Fibroblast of skin of right biceps (primary cell): Measurements from ENCODE around the gene TCF7L1.

ENCODE experiments used
- DNase-seq: peaks from one replicate; pipeline ENCODE4 v3.0.0-alpha.2; 2013

Gene TCF7L1

DNA sequence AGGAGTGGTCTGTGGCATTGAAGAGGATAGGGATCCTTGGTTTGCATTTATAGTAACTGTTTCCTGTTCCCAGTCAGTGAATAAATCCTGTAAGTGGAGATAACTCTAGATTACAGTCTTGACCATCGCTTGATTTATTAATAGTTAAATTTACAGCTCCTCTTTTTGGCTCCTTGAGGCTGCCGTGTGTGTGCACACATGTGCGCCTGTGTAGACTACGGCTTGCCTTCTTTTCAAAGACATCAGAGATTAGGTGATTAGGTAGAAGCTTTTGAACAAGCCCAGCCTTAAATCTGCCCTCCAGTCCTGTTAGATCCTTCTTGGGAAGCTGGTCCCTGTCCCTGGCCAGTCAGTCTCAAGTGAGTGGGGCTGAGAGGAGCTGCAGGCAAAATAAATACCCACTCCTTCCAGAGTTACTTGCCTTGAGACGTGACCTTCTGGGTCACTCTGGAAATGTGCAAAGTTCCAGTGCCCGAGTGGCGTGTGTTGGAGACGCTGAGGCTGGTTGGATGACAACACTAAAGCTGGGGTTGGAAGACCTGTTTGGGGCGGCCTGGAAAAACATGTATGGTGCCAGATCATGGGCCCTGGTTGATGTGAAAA, 32.0 kb downstream of the TCF7L1 start:
- DNase-seq, result no peak

DNA sequence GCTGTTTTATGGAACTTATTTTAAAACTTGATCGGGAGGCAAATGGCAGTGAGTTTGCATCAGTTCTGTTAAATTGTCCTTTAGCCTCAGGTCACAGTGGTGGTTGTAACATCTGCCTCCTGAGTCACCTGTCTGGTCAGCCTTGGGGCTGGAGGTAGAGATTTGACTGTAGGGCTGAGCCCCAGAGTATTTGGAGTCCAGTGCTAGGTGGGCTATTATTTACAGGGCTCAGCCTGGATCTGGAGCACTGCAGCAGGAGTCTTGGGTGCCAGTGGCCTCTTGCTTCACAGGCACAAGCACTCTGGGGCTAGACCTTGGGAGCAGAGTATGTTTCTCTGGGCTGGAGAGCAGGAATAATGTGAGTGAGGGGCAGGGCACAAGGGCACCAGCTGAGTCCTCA, 32.8 kb downstream of the TCF7L1 start:
- no peak for DNase-seq

GRCh38 chr2:85167479-85167878, 34.3 kb downstream of the TCF7L1 start:
- no peak for DNase-seq

DNA sequence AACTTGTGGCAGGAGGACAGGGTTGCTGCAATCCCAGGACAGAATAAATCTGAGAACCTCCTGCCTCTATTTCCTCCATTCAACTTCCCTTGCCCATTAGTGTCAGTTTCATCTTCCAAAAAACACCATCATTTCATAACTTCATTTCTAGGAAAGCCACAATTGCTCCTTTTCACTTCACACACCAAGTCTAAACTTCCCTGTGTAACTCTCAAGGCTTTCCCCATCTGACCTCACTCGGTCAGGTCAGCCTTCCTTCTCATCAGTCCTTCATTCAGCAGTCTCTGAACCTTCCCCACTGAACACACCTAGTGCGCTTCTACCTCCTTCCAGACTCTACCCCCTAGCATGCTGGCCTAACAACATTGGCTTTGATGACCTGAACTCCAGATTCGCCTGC, 35.8 kb downstream of the TCF7L1 start:
- DNase-seq, result no peak

- no peak for DNase-seq
These were observed 36.4 kb downstream of the TCF7L1 start for GRCh38 chr2:85169581-85169980.

DNA sequence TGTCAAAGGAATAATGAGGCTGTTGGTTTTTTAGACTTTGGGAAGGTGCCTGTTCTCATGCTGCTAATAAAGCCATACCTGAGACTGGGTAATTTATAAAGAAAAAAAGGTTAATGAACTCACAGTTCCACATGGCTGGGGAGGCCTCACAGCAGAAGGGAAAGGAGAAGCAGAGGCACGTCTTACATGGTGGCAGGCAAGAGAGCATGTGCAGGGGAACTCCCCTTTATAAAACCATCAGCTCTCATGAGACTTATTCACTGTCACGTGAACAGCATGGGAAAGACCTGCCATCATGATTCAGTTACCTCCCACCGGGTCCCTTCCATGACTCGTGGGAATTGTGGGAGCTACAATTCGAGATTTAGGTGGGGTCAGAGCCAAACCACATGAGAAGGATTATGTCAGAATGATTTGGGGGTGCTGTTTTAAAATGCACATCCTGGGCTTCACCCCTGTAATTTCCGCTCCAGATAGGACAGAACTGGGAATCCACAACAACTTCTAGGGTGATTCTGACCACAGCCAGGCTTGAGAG, 37.8 kb downstream of the TCF7L1 start:
- DNase-seq, result no peak

GRCh38 chr2:85171916-85172315, 38.7 kb downstream of the TCF7L1 start:
- DNase-seq, result no peak

- DNase-seq, result peak; percentile 47
These were observed 40.7 kb downstream of the TCF7L1 start for GRCh38 chr2:85173909-85174308.

DNA sequence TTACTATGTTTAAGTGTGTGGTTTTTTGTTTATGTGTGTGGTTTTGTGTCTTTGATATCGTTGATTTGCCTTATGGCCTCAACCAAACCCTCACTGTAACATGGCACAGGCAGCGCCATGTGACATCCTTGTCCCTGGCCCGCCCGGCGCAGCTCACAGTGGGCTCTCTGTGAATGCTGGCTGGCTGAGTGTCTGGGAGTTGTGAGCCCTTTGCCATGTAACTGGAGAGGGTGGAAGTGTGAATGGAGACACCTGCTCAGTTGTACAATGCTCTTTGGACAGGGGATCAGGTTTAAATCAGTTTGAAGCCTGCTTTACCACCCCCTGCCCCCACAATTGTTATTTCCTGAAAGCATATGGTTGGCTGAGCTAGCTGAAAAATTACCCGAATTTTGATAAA, 41.8 kb downstream of the TCF7L1 start:
- no peak for DNase-seq

- DNase-seq, result no peak
These were observed 42.4 kb downstream of the TCF7L1 start for GRCh38 chr2:85175369-85176299.

DNA sequence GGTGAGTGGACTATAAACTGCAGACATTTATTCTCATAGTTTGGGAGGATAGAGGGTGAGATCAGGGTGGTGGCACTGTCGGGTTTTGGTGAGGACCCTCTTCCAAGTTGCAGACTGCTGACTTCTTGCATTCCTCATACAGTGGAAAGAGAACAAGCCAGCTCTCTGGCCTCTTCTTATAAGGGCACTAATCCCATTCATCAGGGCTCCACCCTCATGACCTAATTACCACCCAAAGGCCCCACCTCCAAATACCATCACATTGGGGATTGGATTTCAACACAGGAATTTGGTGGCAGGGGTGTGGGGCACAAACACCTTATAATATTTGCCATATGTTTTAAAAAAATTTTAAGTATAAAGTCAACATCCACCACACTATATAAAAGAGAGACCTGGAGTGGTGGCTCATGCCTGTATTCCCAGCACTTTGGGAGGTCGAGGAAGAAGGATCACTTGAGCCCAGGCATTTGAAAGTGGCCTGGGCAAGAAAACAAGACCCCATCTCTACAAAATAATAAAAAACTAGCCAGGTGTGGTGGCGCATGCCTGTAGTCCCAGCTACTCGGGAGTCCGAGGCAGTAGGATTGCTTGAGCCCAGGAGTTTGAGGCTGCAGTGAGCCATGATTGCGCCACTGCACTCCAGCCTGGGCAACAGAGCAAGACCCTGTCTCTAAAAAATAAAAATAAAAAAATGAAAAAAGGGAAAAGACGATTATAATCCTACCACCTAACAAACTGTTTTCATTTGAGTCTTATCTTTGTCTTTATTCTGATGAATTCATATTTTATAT, 44.0 kb downstream of the TCF7L1 start:
- no peak for DNase-seq

- DNase-seq, result no peak
These were observed 45.0 kb downstream of the TCF7L1 start for GRCh38 chr2:85178154-85178553.

DNA sequence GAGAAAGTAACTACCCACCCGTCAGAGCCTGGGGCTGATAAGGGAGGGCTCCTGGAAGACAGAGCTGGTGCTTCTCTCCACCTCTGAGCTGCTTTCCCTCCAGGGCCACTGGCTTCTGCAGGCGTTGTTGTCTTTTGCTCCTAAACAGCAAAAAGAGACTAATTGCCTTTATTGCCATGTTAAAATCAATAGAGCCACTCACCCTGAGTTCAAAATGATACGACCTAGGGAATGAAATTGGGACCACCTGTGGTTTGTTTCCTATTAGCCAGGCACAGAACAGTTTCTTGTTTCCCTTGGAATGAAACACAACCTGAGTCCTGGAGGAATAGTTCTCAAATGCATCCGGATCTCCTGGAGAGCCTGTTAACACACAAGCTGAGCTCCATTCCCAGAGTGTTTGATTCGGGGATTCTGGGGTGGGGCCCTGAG, 45.8 kb downstream of the TCF7L1 start:
- DNase-seq, result no peak

GRCh38 chr2:85179541-85179940, 46.3 kb downstream of the TCF7L1 start:
- peak; percentile 24 for DNase-seq

- DNase-seq, result no peak
These were observed 47.3 kb downstream of the TCF7L1 start for GRCh38 chr2:85180322-85181133.

GRCh38 chr2:85181134-85181631, 48.0 kb downstream of the TCF7L1 start:
- no peak for DNase-seq

- DNase-seq, result no peak
These were observed 48.8 kb downstream of the TCF7L1 start for GRCh38 chr2:85181844-85182456.

- peak; percentile 28 for DNase-seq
These were observed 49.9 kb downstream of the TCF7L1 start for GRCh38 chr2:85183076-85183475.

- peak; percentile 71 for DNase-seq
These were observed 50.3 kb downstream of the TCF7L1 start for GRCh38 chr2:85183479-85183878.

GRCh38 chr2:85184231-85184630, 51.0 kb downstream of the TCF7L1 start:
- DNase-seq, result no peak

DNA sequence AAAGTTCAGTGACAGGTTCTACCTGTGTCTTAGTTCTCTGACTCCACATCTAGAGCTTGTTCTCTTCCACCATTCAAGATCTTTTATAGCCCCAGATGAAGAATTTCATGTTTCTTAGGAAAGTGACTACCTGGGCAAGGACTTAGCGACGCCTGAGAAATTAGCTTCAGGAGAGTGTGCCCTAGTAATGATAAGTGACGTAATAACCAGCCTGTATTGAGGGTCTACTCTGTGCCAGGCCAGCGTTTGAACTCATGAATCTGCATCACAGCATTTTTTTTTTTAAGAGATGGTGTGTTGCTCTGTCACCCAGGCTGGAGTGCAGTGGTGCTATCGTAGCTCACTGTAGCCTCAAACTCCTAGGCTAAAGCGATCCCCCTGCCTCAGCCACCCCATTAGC, 51.8 kb downstream of the TCF7L1 start:
- DNase-seq, result no peak
